Measurements from ENCODE around the gene TP53I3.
"Not testable (repeated sequence)": the region's sequence is repeated elsewhere in the genome, so short reads cannot be mapped to it uniquely, and the experiment has no call there.

Gene TP53I3

DNA sequence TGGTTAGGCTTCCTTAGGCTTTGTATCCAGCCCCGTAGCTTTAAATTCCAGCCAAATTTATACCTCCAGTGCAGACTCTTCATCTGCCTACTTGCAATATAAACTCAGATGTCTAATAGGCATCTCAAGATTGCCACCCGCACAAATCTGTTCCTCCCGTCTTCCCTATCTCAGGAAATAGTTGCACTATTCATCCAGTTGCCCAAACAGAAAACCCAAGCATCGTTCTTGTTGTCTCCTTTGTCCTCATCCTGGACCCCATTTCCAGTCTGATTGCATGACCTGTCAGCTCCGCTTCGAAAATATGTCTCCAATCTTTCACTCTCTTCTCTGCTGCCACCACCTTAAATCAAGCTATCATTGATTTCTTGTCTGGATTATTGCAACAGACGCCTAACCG lies 32.8 kb downstream of the TP53I3 start:
- no peak for DNase-seq

DNA sequence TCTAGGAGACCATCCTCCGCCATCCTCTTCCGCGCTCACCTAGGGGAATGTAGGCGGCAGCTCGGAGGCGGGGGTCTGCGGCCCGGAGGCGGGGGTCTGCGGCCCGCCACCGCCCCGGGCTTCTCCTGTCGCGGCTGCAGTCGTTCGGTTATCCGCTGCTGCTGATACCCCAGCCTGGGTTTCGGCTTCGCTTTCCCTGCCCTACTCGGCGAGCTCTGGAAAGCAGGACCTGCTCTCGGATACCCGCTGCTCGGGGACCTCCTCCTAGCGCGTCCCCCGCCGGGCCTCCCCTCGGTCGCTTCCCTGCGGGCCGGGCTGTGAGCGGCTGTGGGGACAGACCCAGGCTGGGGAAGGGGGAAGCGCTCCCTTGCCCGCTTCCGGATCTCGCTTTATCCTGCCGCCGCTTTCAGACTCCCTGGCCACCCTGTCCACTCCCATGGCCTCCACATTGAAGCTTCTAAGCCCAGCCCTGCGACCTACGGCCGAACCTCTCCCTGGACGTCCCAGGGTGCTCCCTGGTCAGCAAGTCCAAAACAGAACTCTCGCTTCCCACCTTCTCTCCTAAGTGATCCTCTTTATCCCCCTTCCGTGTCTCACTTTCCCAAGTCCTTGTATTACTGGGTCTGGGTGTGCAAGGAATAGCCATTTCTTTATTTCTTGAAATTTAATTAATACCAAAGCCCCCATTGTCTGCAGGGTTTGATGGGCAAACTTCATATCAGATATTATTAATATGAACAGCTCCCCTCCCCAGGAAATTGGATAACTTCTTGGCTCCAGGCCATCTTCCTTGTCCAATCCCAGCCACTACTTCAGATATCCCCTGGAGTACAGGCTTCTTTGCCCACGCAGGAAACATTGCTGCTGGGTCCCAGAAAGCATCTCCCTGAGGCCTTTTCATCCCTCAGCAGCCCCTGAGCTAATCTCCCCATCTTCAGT lies 34.3 kb downstream of the TP53I3 start:
- DNase-seq: no peak

DNA sequence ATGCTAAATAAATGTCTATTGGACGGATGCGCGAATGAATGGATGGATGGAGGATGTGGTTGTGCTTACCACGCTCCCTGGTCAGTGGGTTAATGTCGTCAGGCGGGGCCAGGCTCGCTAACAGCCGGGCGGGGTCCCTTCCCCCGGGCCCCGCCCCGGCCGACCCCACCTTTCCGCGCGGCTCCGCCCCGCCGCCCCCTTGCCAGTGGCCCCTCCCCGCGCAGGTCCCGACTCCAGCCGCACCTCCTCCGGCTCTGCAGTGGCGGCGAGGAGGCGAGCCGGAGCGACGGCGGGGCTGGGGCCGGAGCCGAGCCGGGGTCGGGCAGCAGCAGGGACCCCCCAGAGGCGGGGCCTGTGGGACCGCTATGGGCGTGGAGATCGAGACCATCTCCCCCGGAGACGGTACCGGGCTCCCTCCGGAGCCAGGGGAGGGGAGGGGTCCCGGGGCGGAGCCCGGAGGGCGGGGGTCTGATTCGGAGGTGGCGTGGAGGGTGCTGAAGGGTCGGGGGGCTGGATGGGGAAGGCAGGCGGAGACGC lies 35.1 kb downstream of the TP53I3 start, which contains the start of gene FKBP1B:
FKBP1B (plus strand) TSS at position 257 of the 537 bp plus-strand sequence; CDS start at position 366, 109 bp downstream.
- no peak for DNase-seq

DNA sequence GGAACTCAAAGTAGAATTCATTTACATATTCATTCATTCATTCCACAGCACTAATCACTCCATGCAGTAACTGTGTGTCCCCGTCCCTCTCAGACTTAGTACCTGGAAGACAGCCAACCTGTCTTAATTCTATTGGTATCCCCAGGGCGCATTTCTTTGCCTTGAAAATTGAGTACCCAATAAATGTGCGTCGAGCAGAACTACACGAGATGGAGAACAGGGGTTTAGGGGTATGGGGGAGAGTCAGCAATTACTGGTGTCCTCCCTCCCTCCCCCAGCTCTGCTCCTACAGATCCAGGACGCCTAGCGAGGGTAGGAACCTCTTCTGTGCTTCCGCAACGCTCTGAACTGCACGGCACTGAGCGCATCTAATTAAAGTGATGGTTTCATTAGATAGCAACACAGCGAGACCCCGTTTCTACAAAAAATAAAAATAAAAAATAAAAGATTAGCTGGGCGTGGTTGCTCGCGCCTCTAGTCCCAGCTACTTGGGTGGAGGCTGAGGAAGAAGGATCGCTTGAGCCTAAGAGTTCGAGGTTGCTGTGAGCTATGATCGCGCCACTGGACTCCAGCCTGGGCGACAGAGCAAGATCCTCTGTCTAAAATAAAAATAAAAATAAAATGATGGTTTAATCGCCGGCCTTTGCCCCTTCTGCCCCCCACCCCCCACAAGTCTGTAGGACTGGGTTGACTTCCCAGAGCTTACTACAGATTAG lies 35.7 kb downstream of the TP53I3 start:
- no peak for DNase-seq

DNA sequence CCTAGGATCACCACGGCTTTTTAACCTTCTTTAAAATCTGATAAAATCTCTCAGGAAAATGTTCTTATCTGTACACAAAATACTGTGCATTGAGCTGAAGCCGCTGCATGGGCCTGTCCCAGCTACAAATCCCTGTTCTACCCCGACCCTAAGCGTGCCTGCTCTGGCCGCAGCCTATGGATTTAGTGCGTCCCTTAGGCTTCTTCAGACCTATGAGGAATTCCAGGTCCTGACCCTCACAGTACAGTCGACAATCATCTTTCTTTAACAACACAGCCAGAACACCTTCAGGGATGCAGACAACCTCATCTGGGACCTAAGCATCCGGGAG lies 37.0 kb downstream of the TP53I3 start:
- DNase-seq: no peak

DNA sequence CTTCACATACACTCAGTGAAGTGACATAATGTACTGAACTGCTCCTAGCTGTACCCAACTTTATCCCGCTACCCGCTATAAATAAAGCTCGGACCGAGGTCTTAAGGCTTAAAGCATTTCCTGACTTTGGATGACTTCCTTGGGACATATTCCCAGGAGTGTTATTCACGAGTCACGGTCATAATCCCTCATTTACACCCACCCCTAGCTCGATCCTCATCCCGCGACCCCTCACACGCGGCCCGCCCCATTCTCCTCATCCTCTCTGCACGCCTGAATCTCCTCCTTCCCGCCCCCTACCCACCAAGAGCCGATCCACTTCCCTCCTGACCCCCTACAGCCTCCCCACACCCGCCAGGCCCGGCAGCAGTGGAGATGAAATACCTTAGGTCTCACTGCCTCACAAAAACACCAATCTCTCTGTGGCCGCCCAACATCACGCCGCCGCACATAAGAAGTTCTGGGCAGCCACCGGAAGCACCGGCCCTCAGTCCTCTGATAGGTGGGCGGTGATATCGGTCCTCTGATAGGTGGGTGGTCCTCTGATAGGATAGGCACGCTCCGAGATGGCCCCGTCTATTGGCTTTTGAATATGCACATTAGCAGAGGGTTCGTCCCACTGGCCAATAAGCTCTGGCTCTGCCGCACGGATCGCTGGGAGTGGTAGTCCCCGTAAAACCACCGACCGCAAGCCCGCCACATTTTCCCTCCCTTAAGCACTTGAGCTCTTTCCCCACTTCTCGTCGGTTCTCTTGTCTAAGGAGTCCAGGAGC lies 37.5 kb downstream of the TP53I3 start, which contains the start of gene WDCP:
WDCP (minus strand) TSS at position 462 of the 773 bp plus-strand sequence. CDS start 7,897 bp downstream, outside the sequence.
- peak; percentile 96 for DNase-seq

DNA sequence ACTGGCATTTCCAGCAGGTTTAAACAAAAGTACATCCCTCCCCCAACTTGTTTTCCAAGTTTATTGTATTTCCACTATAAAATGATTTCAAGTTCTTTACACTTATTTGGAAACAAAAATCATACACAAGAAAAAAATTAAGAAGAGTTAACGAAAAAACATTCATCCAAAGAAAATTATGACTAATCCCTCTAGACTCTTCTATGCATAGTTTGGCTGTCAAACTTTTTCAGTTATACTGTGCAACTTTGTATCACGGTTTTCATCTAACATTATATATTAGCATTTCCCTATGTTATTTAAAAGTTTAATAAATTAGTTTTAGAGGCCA lies 38.1 kb downstream of the TP53I3 start:
- DNase-seq: no peak

DNA sequence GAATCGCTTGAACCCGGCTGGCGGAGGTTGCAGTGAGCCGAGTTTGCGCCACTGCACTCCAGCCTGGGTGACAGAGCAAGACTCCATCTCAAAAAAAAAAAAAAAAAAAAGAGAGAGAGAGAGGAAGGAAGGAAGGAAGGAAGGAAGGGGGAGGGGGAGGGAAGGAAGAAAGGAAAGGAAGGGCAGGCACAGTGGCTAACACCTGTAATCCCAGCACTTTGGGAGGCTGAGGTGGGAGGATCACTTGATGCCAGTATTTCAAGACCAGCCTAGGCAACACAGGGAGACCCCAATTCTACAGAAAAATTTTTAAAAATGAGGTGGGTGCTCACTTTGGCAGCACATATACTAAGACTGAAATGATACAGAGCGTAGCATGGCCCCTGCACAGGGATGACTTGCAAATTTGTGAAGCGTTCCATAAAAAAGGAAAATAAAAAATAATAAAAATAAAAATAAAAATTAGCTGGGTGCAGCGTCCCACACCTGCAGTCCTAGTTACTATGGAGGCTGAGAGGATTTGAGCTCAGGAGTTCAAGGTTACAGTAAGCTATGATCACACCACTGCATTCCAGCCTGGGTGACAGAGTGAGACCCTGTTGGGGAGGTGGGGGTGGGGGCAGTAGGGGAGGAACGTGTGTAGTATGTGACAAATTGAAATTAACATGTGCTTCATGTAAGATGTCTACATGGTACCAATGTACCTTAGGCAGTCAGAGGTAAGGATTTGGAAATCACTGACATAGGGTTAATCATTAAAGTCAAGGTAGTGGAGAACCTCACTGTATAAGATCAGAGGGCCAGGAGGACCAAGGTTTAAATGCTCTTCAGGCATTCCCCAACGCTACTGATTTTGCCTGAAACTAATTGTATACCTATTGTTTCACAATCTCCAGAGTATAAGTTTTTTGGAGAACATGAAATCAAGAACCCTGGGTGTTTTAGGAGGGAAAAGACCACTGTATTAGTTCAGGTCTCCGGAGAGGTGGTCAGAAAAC lies 38.8 kb downstream of the TP53I3 start:
- DNase-seq: no peak

DNA sequence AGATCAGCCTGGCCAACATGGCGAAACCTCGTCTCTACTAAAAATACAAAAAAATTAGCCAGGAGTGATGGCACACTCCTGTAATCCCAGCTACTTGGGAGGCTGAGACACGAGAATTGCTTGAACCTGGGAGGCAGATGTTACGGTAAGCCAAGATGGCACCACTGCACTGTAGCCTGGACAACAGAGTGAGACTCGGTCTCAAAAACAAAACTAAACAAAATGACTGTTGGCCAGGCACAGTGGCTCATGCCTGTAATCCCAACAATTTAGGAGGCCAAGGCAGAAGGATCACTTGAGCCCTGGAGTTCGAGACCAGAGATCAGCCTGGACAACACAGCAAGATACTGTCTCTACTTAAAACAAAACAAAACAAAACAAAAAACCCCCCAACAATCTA lies 41.5 kb downstream of the TP53I3 start:
- not testable (repeated sequence) for DNase-seq

DNA sequence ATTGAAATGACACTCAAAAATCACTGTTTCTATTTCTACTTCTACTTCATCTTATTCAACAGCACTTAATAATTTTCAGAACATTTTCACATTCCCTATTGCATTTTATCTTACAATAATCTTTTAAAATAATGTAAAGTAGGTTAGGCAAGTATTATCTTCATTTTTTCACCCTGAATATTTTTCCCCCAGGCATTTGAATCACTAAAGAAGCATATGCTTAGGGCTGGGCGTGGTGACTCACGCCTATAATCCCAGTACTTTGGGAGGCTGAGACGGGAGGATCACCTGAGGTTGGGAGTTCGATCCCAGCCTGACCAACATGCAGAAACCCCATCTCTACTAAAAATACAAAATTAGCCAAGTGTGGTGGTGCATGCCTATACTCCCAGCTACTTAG lies 44.1 kb downstream of the TP53I3 start:
- no peak for DNase-seq

DNA sequence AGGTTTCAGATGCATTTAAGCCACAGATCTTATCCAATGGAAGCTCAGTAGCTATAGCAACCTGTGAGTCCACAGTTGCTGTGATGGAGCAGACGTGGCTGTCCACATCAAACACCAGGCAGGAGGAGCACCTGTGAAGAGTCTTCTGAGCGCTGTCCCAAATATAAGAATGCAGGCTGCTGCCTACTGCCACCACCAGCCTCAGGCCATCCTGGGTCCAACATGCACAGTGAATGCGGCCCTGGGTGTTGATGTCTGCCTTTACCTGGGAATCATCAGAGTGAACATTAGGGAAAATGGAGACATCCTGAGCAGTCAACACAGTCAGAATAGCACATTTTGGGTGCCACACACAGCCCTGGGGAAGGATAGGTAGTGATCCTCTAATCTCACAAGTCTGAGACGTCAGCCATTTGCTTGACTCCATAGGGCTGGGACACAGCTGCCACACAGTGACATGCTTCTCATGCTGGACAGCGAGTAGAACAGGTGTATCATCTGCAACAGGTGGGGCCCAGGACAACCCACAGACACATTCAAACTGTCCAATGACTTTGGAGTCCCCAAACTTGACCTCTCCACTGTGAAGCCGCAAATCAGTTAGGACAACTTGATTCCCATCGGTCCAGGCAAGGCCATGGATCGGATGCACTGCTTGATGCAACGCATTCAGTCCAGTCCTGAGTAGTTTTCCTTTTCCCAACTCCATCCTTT lies 45.7 kb downstream of the TP53I3 start:
- no peak for DNase-seq

Measured in NCI-H1417 treated with DMSO at 0.1 percent for 48 hours (cell line).